K562 (cell line): ENCODE data around the gene COL1A1. TPM values are rescaled to one million over a fixed set of nuclear protein-coding genes. Genes with fewer than 3 reads are reported as not detected.
A peak's percentile ranks its signal among the peaks of the same experiment; 100 is the strongest.

Experiments used
- CXXC5 ChIP-seq: fragments of 250-450 bp; sonication (Bioruptor Pico); IDR thresholded peaks from 2 replicates; pipeline ENCODE4 v1.8.0; 2022; ENCODE audit warnings: inconsistent platforms, mild to moderate bottlenecking, moderate library complexity
- ETS1 ChIP-seq: conservative IDR thresholded peaks from 2 replicates; pipeline ENCODE4 v1.6.1; 2011; ENCODE audit warnings: low read depth, mild to moderate bottlenecking, low read length; ENCODE audit not compliant: control insufficient read depth
- ETV5 ChIP-seq: sonication (generic); formaldehyde crosslinking; IDR thresholded peaks from 2 replicates; pipeline ENCODE4 v1.4.0; 2020; ENCODE audit warnings: low read depth, mild to moderate bottlenecking, missing genetic modification reagents
- HMGN3 ChIP-seq: IDR thresholded peaks from 2 replicates; pipeline ENCODE4 v1.6.1; 2011; ENCODE audit warnings: borderline replicate concordance, low read depth, mild to moderate bottlenecking, mixed read lengths, low read length; ENCODE audit not compliant: insufficient read length; ENCODE audit errors: extremely low read depth
- TEAD1 ChIP-seq, 2 experiments: fragments of 450-650 bp in 1 of 2; sonication (generic) in 1 of 2; formaldehyde crosslinking; IDR thresholded peaks; 2 replicates each; pipeline versions ENCODE4 v1.4.0 to v1.8.0; 2020 to 2022; ENCODE audit warnings: mild to moderate bottlenecking in 2 of 2, missing genetic modification reagents in 1 of 2
- THAP7 ChIP-seq: fragments of 250-450 bp; sonication (Bioruptor Pico); IDR thresholded peaks from 2 replicates; pipeline ENCODE4 v1.5.0; 2021
- ZBTB11 ChIP-seq, 3 experiments: fragments of 200-800 bp in 1 of 3; fragments of 250-450 bp in 1 of 3; fragments of 450-650 bp in 1 of 3; sonication (Bioruptor Pico) in 1 of 3; sonication (Bioruptor generic) in 1 of 3; formaldehyde crosslinking in 1 of 3; IDR thresholded peaks; 2 replicates each; pipeline versions ENCODE4 v1.6.1 to v1.8.0; 2016 to 2022; ENCODE audit warnings: mild to moderate bottlenecking in 2 of 3, missing genetic modification characterization in 2 of 3, missing compliant biosample characterization in 1 of 3, moderate library complexity in 1 of 3
- ZNF445 ChIP-seq: fragments of 250-450 bp; sonication (Bioruptor Pico); IDR thresholded peaks from 2 replicates; pipeline ENCODE4 v1.4.0; 2020; ENCODE audit warnings: low read depth, mild to moderate bottlenecking, moderate library complexity
- polyA plus RNA-seq, 8 experiments: library from polyadenylated mRNA; depleted of rRNA in 4 of 8; stranded (reverse) in 5 of 8; unstranded in 3 of 8; fragments of >200 nt; fragmentation: Nextera tagmentation in 2 of 8; fragmentation: Illumina TruSeq in 1 of 8; extraction: Ambion mirVana in 2 of 8; extraction: Trizol in 1 of 8; gene quantifications; 2 replicates each; pipeline versions ENCODE4 v1.2.1 to v1.2.3, GENCODE V29; 2011 to 2014; ENCODE audit warnings: inconsistent platforms in 1 of 8, missing spikeins in 1 of 8
- total RNA-seq, 7 experiments: library from RNA; depleted of rRNA in 6 of 7; stranded (reverse); fragments of >200 nt in 6 of 7; fragmentation: Illumina TruSeq in 2 of 7; extraction: Trizol in 2 of 7; gene quantifications; 2 replicates each; pipeline versions ENCODE4 v1.2.1 to v1.2.3, GENCODE V29; 2011 to 2021; ENCODE audit warnings: low replicate concordance in 1 of 7
- TF ChIP-seq, protein P1 (sequence below), 2 experiments: fragments of 450-650 bp in 1 of 2; sonication (generic) in 1 of 2; formaldehyde crosslinking in 1 of 2; IDR thresholded peaks; 2 replicates each; pipeline versions ENCODE4 v1.7.1 to v1.9.0; 2016 to 2022; ENCODE audit warnings: inconsistent platforms in 1 of 2, mild to moderate bottlenecking in 1 of 2, missing genetic modification reagents in 1 of 2

The COL1A1 gene
- total and polyA plus RNA-seq, 9 of the 15 experiments (the other 6 are each of a cell fraction or from before 2014, with no cell fraction given): 0.04 to 3.4 (median 0.18) TPM

GRCh38 chr17:50149417-50150353, 51.7 kb downstream of the COL1A1 start (continued):
- peak; percentile 49; the same call in 1 of the 2 replicates for TF ChIP-seq ETS1
- peak; percentile 60 for TF ChIP-seq HMGN3
- TF ChIP-seq ZNF445 (CRISPR knock-in tag): no peak
- peak; percentile 61; the same call in 1 of the 2 replicates for TF ChIP-seq THAP7
- 0 out of 2 replicates have a peak, but pooled peaks have one; percentile 28 for TF ChIP-seq ETV5 (CRISPR knock-in tag)
- TF ChIP-seq, protein P1, sequence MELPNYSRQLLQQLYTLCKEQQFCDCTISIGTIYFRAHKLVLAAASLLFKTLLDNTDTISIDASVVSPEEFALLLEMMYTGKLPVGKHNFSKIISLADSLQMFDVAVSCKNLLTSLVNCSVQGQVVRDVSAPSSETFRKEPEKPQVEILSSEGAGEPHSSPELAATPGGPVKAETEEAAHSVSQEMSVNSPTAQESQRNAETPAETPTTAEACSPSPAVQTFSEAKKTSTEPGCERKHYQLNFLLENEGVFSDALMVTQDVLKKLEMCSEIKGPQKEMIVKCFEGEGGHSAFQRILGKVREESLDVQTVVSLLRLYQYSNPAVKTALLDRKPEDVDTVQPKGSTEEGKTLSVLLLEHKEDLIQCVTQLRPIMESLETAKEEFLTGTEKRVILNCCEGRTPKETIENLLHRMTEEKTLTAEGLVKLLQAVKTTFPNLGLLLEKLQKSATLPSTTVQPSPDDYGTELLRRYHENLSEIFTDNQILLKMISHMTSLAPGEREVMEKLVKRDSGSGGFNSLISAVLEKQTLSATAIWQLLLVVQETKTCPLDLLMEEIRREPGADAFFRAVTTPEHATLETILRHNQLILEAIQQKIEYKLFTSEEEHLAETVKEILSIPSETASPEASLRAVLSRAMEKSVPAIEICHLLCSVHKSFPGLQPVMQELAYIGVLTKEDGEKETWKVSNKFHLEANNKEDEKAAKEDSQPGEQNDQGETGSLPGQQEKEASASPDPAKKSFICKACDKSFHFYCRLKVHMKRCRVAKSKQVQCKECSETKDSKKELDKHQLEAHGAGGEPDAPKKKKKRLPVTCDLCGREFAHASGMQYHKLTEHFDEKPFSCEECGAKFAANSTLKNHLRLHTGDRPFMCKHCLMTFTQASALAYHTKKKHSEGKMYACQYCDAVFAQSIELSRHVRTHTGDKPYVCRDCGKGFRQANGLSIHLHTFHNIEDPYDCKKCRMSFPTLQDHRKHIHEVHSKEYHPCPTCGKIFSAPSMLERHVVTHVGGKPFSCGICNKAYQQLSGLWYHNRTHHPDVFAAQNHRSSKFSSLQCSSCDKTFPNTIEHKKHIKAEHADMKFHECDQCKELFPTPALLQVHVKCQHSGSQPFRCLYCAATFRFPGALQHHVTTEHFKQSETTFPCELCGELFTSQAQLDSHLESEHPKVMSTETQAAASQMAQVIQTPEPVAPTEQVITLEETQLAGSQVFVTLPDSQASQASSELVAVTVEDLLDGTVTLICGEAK (IDR thresholded peaks at IDR 0.05): peak; percentile 54
- TF ChIP-seq, protein P1 (CRISPR knock-in tag; IDR thresholded peaks at IDR 0.05): no peak
- no peak; a peak in 1 of 4 replicates for TF ChIP-seq TEAD1 (CRISPR knock-in tag; IDR thresholded peaks at IDR 0.05)
- peak in 1 of 3 experiments; percentile 67; a peak in 4 of 6 replicates for TF ChIP-seq ZBTB11 (CRISPR knock-in tag; IDR thresholded peaks at IDR 0.05)
- peak; percentile 84 for TF ChIP-seq CXXC5
